Suppressor macrophage treated with lipopolysaccharide for 4 hours (primary cell): Measurements from ENCODE around the gene KRTAP23-1.

ENCODE experiments used
- DNase-seq: peaks from one replicate; pipeline ENCODE4 v3.0.0-alpha.2; 2020

Gene KRTAP23-1

DNA sequence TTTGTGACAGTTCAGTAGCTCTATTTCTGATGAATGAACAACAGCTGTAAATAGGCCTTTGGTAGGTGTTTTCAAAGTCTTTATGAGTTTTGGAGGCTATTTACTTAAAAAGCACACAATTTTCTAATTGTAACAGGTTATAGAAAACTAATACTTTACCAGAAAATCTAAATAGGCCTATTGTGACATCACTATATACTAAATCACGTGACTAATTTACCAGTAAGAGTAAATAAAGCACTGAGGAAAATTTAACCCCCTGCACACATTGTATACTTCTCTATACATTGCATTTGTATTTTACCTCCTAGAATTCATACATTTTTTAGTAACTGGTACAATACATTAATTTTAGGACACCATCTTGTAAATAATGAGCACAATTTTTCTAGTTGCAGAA is 43.3 kb downstream of the KRTAP23-1 start:
- no peak for DNase-seq
